NOMO-1 treated with dmso at 0.1 percent for 144 hours (cell line): Measurements from ENCODE around the gene CFAP97D1.
A peak's percentile ranks its signal among the peaks of the same experiment; 100 is the strongest.

ENCODE experiments used
- DNase-seq: peaks from one replicate; lab custom pipeline; 2025; ENCODE audit not compliant: unreplicated experiment; lab: John Stamatoyannopoulos, UW

CFAP97D1 gene

GRCh38 chr17:43767713-43768059, 12.5 kb upstream of the CFAP97D1 start:
- no peak for DNase-seq

- DNase-seq: peak; percentile 96
These were observed 11.9 kb upstream of the CFAP97D1 start for GRCh38 chr17:43768382-43768781.

- no peak for DNase-seq
These were observed 11.3 kb upstream of the CFAP97D1 start for GRCh38 chr17:43768943-43769342.

GRCh38 chr17:43769426-43769825, 10.8 kb upstream of the CFAP97D1 start:
- DNase-seq: no peak

GRCh38 chr17:43769859-43770258, 10.4 kb upstream of the CFAP97D1 start:
- DNase-seq: no peak

- no peak for DNase-seq
These were observed 9.3 kb upstream of the CFAP97D1 start for GRCh38 chr17:43770957-43771356.

- no peak for DNase-seq
These were observed 8.8 kb upstream of the CFAP97D1 start for GRCh38 chr17:43771463-43771862.

- DNase-seq: peak; percentile 97
These were observed 7.2 kb upstream of the CFAP97D1 start for GRCh38 chr17:43772877-43773648.

- no peak for DNase-seq
These were observed 5.7 kb upstream of the CFAP97D1 start for GRCh38 chr17:43774304-43775250.

GRCh38 chr17:43778337-43779144, 1.7 kb upstream of the CFAP97D1 start, which contains the start of gene DUSP3:
TSS of gene DUSP3 (minus strand) at chr17:43778977. CDS start at chr17:43778924, 53 bp downstream.
- DNase-seq: peak; percentile 67

- peak; percentile 67 for DNase-seq
These were observed 800 bp upstream of the CFAP97D1 start for GRCh38 chr17:43779145-43780125.

- no peak for DNase-seq
These were observed 2.9 kb downstream of the CFAP97D1 start for GRCh38 chr17:43782913-43783680.

GRCh38 chr17:43784068-43784467, 3.8 kb downstream of the CFAP97D1 start:
- DNase-seq: no peak

GRCh38 chr17:43784628-43785101, 4.4 kb downstream of the CFAP97D1 start:
- no peak for DNase-seq

- DNase-seq: peak; percentile 49
These were observed 7.5 kb downstream of the CFAP97D1 start for GRCh38 chr17:43787728-43788127.

GRCh38 chr17:43788540-43788939, 8.3 kb downstream of the CFAP97D1 start:
- DNase-seq: no peak

GRCh38 chr17:43789482-43789881, 9.2 kb downstream of the CFAP97D1 start:
- DNase-seq: no peak

- DNase-seq: no peak
These were observed 10.2 kb downstream of the CFAP97D1 start for GRCh38 chr17:43790311-43790940.

GRCh38 chr17:43791589-43791988, 11.4 kb downstream of the CFAP97D1 start:
- no peak for DNase-seq
